IPS-11a (cell line): ENCODE measurements around the gene OR2T12.
"Not testable (repeated sequence)": the region's sequence is repeated elsewhere in the genome, so short reads cannot be mapped to it uniquely, and the experiment has no call there.

Experiments
- H3K4me3 ChIP-seq: one replicate; pipeline ENCODE4 v1.5.1; 2013; ENCODE audit warnings: low read depth, low read length, control low read depth

OR2T12 gene

GRCh38 chr1:248303324-248303723, at the start of gene OR2T12:
TSS of gene OR2T12 (minus strand) at chr1:248303424. CDS start at chr1:248295578, 7,846 bp downstream.
- no peak within 1 kb of the TSS for H3K4me3 ChIP-seq

- no peak within 1 kb of the TSS for H3K4me3 ChIP-seq
Measured at GRCh38 chr1:248348475-248348874, 45.3 kb upstream of the OR2T12 start, which contains the start of gene OR14C36. TSS of gene OR14C36 (plus strand) at chr1:248348775. CDS start at chr1:248348775, 0 bp downstream.

GRCh38 chr1:248343451-248343850, 40.2 kb upstream of the OR2T12 start:
- no peak overlapping the region for H3K4me3 ChIP-seq

GRCh38 chr1:248324468-248324867, 21.2 kb upstream of the OR2T12 start, which contains the start of gene OR2M7:
TSS of gene OR2M7 (minus strand) at chr1:248324568. CDS start at chr1:248324568, 0 bp downstream.
- no peak within 1 kb of the TSS for H3K4me3 ChIP-seq

DNA sequence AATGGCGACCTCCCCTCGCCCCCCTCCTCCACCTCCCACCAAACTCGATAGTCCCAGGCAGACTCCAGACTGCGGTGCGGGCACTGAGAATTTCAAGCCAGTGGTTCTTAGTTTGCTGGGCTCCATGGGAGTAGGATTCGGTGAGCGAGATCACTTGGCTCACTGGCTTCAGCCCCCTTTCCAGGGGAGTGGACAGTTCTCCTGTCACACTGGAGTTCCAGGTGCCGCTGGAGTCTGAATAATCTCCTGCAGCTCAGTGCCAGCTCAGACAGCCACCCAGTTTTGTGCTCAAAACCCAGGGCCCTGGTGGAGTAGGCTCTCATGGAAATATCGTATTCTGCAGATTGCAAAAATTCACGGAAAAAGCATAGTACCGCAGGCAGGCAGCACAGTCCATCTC, 13.6 kb upstream of the OR2T12 start:
- no peak overlapping the region for H3K4me3 ChIP-seq

DNA sequence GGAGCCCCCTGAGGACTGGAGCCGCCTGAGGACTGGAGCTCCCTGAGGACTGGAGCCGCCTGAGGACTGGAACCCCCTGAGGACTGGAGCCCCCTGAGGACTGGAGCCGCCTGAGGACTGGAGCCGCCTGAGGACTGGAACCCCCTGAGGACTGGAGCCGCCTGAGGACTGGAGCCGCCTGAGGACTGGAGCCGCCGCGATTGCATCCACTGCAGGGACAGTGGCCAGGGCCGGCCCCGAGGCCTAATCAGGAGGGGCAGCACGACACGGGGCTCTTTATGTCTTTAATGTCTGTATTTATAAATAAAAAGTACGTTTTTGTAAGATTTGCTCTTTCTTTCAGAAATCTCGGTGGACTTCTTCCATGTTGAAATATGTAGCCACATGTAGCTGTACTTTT, 3.5 kb upstream of the OR2T12 start:
- H3K4me3 ChIP-seq: not testable (repeated sequence)

DNA sequence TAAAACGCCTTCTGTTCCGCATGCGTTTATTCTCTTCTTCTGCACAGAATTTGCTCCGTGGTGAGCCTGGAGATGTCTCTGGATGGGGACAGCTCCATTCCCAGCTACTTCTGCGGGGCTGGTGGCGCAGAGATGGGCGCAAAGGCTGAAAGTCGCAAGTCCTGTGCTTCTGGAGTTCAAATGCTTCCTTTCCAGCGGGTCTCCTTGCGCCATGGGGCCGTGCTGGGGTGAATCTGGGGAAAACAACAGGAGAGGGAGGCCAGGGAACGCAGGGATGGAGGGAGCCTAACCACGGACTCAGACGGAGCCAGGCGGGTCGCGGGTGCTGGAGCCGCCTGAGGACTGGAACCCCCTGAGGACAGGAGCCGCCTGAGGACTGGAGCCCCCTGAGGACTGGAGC, 2.9 kb upstream of the OR2T12 start:
- H3K4me3 ChIP-seq: no peak overlapping the region

DNA sequence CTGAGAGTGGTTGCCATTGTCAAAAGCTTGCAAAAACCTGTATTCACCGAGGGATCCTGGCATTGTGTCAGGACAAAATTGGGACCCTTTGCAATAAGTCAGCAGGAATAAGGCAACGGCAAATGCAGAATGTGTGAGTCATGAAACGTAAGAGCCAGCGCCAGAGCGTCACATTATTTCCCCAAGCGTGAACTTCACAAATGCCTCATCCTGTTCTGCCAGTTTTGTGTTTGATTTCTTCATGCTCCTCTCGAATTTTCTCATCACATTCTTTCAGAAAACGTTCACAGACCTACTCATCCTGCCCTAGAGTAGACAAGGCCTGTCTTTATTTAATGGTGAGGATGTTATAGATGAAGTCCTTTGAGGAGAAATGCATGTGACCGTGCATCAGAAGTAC, 2.4 kb upstream of the OR2T12 start:
- H3K4me3 ChIP-seq: not testable (repeated sequence)

GRCh38 chr1:248288391-248288790, 14.8 kb downstream of the OR2T12 start:
- no peak overlapping the region for H3K4me3 ChIP-seq

- H3K4me3 ChIP-seq: no peak within 1 kb of the TSS
Measured at GRCh38 chr1:248277876-248278275, 25.3 kb downstream of the OR2T12 start, which contains the start of gene OR2T33. TSS of gene OR2T33 (minus strand) at chr1:248277976. CDS start at chr1:248273814, 4,162 bp downstream.

GRCh38 chr1:248273225-248273624, 30.0 kb downstream of the OR2T12 start:
- not testable (repeated sequence) for H3K4me3 ChIP-seq

- no peak overlapping the region for H3K4me3 ChIP-seq
Measured at GRCh38 chr1:248268178-248268577, 35.0 kb downstream of the OR2T12 start.

DNA sequence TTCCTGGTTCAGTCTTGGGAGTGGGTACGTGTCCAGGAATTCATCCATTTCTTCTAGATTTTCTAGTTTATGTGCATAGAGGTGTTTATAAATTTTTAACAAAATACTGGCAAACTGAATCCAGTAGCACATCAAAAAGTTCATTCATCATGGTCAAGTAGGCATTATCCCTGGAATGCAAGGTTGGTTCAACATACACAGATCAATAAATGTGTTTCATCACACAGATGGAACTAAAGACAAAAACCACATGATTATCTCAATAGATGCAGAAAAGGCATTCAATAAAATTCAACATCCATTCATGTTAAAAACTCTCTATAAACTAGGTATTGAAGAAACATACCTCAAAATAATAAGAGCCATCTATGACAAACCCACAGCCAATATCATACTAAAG, 43.9 kb downstream of the OR2T12 start:
- H3K4me3 ChIP-seq: not testable (repeated sequence)

DNA sequence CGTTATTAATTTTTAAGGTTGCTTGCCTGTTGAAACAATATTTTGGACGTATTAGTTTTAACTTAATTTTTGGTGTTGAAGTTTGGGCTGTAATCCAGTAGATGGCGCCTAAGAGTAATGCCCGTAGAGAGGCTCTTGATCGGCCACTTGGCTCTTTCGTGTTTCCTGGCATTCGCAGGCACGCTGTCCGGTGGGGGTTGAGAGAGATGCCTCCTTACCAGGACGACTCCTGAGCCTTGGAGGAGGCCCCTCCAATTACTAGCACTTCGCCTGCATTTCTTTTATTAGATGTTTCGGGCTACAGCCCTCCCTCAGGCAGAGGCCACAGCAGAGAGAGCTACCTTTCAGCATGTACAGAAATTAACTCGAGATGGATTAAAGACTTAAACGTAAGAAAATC, 60.0 kb downstream of the OR2T12 start:
- no peak overlapping the region for H3K4me3 ChIP-seq
